Measurements from ENCODE around the gene APOBEC4. TPM values are rescaled to one million over a fixed set of nuclear protein-coding genes. Genes with fewer than 3 reads are reported as not detected.

The APOBEC4 gene
- total RNA-seq, 1 experiment from 2014 or later = not detected

DNA sequence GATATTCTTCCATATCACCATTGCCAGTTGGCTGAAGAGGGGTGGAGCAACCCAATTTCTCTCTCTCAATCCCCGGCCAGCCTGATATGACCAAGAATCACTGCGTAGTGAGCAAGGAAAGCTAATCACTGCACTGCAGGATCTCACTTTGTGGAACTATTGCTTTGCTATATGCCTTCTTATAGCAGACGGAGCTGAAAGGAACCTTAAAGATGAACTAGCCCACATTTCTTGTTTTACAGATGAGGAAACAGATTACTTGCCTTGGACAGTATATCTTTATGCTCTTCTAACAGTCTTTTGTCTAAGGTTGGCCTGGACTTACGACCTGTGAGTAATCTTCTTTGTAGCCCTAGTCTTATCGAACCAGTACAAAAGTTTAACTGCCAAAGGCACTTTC is 7.6 kb downstream of the APOBEC4 start (continued):
- TF ChIP-seq, protein P1, sequence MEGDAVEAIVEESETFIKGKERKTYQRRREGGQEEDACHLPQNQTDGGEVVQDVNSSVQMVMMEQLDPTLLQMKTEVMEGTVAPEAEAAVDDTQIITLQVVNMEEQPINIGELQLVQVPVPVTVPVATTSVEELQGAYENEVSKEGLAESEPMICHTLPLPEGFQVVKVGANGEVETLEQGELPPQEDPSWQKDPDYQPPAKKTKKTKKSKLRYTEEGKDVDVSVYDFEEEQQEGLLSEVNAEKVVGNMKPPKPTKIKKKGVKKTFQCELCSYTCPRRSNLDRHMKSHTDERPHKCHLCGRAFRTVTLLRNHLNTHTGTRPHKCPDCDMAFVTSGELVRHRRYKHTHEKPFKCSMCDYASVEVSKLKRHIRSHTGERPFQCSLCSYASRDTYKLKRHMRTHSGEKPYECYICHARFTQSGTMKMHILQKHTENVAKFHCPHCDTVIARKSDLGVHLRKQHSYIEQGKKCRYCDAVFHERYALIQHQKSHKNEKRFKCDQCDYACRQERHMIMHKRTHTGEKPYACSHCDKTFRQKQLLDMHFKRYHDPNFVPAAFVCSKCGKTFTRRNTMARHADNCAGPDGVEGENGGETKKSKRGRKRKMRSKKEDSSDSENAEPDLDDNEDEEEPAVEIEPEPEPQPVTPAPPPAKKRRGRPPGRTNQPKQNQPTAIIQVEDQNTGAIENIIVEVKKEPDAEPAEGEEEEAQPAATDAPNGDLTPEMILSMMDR (IDR thresholded peaks at IDR 0.05 in 2 of 3, conservative IDR thresholded peaks at IDR 0.05 in 1 of 3; ENCODE audit: borderline replicate concordance in 1 of 3, insufficient read depth in 1 of 3, low read depth in 2 of 3, low read length in 2 of 3) = no peak

DNA sequence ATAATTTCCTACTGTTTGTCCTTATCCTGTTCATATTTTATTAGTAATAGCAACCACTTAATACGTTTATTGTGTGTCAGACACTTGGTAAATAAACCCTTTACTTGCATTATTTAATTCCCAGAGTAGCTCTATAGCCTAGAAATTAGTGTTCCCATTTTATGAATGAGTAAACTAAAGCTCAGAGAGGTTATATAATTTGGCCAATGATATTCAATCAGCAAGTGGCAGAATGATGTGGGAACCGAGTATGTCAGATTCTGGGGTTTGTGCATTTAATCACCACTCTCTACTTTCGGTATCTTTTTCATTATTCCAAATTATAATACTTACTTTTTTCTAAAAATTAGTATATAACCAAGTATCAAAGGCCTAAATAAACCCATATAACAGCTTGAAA is 10.9 kb downstream of the APOBEC4 start:
- no peak overlapping the region for H3K4me2 ChIP-seq (ENCODE audit: low read length)
- no peaks in the 10 kb centered on the region for H3K79me2 ChIP-seq (ENCODE audit: insufficient read depth, low read length)
- no TSS peak for BruUV-seq (replicated peaks)
- H4K20me1 ChIP-seq (ENCODE audit: insufficient read depth) = no peaks in the 10 kb centered on the region
- POLR2A ChIA-PET = no interaction called here
- no peak overlapping the region for H3K4me3 ChIP-seq (replicated peaks in 1 of 2; ENCODE audit: low read depth in 1 of 2, low read length in 2 of 2)
- no peaks in the 10 kb centered on the region for H3K9me3 ChIP-seq (ENCODE audit: control insufficient read depth in 1 of 2, insufficient read depth in 1 of 2, low read depth in 1 of 2, low read length in 2 of 2)
- no peaks in the 10 kb centered on the region for H3K4me1 ChIP-seq (ENCODE audit: control insufficient read depth in 1 of 2, insufficient read depth in 2 of 2, low read length in 2 of 2)
- no peak overlapping the region for H3K9ac ChIP-seq (ENCODE audit: low read length)
- RAD21 ChIA-PET (ENCODE audit: low non-redundant PET in 1 of 2, low total read pairs in 2 of 2, uncharacterized antibody in 2 of 2, unreplicated experiment in 2 of 2) = no interaction called here
- DNase-seq (ENCODE audit: low read depth, low spot score) (no peak), ATAC-seq (no peak)
- TF ChIP-seq, protein P2, sequence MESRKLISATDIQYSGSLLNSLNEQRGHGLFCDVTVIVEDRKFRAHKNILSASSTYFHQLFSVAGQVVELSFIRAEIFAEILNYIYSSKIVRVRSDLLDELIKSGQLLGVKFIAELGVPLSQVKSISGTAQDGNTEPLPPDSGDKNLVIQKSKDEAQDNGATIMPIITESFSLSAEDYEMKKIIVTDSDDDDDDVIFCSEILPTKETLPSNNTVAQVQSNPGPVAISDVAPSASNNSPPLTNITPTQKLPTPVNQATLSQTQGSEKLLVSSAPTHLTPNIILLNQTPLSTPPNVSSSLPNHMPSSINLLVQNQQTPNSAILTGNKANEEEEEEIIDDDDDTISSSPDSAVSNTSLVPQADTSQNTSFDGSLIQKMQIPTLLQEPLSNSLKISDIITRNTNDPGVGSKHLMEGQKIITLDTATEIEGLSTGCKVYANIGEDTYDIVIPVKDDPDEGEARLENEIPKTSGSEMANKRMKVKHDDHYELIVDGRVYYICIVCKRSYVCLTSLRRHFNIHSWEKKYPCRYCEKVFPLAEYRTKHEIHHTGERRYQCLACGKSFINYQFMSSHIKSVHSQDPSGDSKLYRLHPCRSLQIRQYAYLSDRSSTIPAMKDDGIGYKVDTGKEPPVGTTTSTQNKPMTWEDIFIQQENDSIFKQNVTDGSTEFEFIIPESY (IDR thresholded peaks at IDR 0.05; ENCODE audit: extremely low read depth, insufficient replicate concordance, low read length) = no peak
- TF ChIP-seq SP1 (IDR thresholded peaks at IDR 0.05; ENCODE audit: low read depth) = no peak
- TF ChIP-seq, protein P3, sequence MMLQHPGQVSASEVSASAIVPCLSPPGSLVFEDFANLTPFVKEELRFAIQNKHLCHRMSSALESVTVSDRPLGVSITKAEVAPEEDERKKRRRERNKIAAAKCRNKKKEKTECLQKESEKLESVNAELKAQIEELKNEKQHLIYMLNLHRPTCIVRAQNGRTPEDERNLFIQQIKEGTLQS (IDR thresholded peaks at IDR 0.05) = no peak
- TF ChIP-seq EZH2 (IDR thresholded peaks at IDR 0.05) = no peak
- TF ChIP-seq, protein P4, sequence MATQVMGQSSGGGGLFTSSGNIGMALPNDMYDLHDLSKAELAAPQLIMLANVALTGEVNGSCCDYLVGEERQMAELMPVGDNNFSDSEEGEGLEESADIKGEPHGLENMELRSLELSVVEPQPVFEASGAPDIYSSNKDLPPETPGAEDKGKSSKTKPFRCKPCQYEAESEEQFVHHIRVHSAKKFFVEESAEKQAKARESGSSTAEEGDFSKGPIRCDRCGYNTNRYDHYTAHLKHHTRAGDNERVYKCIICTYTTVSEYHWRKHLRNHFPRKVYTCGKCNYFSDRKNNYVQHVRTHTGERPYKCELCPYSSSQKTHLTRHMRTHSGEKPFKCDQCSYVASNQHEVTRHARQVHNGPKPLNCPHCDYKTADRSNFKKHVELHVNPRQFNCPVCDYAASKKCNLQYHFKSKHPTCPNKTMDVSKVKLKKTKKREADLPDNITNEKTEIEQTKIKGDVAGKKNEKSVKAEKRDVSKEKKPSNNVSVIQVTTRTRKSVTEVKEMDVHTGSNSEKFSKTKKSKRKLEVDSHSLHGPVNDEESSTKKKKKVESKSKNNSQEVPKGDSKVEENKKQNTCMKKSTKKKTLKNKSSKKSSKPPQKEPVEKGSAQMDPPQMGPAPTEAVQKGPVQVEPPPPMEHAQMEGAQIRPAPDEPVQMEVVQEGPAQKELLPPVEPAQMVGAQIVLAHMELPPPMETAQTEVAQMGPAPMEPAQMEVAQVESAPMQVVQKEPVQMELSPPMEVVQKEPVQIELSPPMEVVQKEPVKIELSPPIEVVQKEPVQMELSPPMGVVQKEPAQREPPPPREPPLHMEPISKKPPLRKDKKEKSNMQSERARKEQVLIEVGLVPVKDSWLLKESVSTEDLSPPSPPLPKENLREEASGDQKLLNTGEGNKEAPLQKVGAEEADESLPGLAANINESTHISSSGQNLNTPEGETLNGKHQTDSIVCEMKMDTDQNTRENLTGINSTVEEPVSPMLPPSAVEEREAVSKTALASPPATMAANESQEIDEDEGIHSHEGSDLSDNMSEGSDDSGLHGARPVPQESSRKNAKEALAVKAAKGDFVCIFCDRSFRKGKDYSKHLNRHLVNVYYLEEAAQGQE (IDR thresholded peaks at IDR 0.05; ENCODE audit: low read depth) = no peak
- no peak for TF ChIP-seq ELF1 (IDR thresholded peaks at IDR 0.05; ENCODE audit: borderline replicate concordance, low read depth)
- no peak for TF ChIP-seq POLR2A (IDR thresholded peaks at IDR 0.05; ENCODE audit: borderline replicate concordance, extremely low read depth, insufficient read depth, insufficient read length)
- no peak for TF ChIP-seq TCF7L2 (IDR thresholded peaks at IDR 0.05; ENCODE audit: borderline replicate concordance, extremely low read depth, insufficient read depth, insufficient read length)
- no peak for TF ChIP-seq POLR2AphosphoS5 (IDR thresholded peaks at IDR 0.05; ENCODE audit: low read depth, low read length)
- H3K27ac ChIP-seq (ENCODE audit: low read depth, low read length) = no peak overlapping the region
- H3K9me2 ChIP-seq (ENCODE audit: insufficient read depth) = no peaks in the 10 kb centered on the region
- H2AFZ ChIP-seq (ENCODE audit: low read depth, low read length, poor library complexity, severe bottlenecking) = no peak overlapping the region
- intact Hi-C loops (cut with micrococcal nuclease) = no loop called here
- H3K27me3 ChIP-seq (ENCODE audit: insufficient read depth, low read length) = 0 out of 2 replicates have a peak, but pooled peaks cover 3% of the 10 kb centered on the region
- H3K36me3 ChIP-seq (ENCODE audit: control insufficient read depth in 1 of 2, insufficient read depth in 2 of 2, low read length in 2 of 2) = no peaks in the 10 kb centered on the region
- CTCF ChIA-PET = no interaction called here
